Retina (tissue), 1 donor: ENCODE measurements around the gene CCDC178.
"Not testable (repeated sequence)": the region's sequence is repeated elsewhere in the genome, so short reads cannot be mapped to it uniquely, and the experiment has no call there.

Source experiments
- DNase-seq: peaks from one replicate; pipeline ENCODE4 v3.0.0-alpha.2; 2016

CCDC178 gene

DNA sequence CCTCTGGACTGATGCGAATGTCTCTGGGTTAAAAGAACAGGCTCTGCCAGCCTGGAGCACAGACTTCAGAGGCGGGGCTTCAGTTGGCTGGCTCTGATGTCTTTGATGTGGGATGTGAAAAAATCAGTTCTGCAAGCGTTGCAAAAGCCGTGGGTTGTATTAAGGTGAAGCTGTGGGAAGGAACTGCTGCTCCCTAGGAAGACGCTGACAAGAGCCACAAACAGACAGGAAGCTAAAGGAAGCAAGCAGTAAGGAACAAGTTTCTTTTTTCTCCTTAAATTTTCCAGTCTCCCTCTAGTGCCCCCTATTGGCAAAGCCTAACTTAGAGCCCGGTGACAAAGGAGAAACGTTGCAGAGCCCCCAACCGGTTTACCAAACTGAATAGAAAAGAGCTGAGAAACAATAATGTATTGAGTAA is 239.0 kb downstream of the CCDC178 start:
- DNase-seq: peak; percentile 56

DNA sequence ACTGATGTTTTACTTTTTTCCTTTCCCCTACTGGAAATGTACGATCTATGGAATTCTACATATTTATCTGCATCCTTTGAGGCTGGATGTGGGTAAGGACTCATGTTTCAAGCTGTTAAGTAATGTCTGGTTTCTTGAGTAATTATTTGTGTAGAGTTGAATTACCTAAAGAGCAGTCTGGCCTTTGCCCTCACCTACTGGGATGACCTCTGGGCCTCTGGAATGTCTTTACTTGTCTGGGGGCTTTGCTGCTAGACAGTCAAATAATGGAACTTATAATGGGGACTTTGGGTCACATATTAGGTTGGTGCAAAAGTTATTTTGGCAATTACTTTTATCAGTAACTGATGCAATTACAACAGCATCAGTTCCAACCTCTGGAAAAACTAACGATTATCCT is 244.7 kb downstream of the CCDC178 start:
- DNase-seq: no peak

DNA sequence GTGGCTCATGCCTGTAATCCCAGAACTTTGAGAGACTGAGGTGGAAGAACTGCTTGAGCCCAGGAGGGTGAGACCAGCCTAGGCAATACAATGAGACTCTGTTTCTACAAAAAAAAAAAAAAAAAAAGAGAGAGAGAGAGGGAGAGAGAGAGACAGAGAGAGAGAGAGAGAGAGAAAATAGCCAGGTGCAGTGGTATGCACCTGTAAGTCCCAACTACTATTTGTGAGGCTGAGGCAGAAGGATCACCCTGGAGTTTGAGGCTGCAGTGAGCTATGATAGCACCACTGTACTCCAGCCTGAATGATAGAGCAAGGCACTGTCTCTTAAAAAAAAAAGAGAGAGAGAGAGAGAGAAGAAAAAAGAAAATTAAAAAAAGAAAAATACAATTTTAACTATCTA is 245.7 kb downstream of the CCDC178 start:
- DNase-seq: no peak

DNA sequence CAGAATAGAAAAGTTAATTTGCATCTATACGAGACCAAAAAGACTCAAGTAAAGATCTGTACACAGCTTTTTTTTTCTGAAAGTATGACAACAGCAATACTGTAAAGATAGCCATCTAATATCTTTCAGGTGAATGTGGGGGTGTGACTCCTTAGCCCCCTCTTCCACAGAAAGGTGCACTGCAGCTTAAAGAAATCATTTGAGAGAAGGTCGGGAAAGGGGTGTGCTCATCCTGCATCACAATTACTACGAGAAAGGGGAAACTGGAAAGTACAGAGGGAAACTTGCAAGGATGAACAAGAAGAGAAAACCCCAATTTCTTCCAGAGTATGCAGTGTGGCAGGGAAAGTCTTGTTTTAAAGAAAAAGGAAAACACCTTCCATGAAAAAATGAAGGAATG is 255.6 kb downstream of the CCDC178 start:
- no peak for DNase-seq

DNA sequence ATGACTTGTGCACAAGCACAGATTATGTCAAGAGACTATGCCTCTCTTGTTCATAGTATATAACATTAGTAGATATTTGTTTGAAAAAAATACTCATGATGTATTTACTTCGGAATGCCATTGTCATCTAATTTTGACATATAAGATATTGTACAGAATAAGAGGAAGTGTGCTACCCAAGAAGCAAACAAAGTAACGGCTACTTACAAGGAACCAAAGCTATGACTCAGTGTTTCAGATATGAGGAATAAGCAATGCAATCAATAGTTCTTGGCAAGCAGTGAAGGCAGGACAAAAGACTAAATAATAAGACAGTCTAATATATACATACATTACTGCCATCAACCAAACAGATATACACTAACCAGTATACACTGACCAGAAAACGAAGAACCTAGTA is 256.3 kb downstream of the CCDC178 start:
- no peak for DNase-seq

DNA sequence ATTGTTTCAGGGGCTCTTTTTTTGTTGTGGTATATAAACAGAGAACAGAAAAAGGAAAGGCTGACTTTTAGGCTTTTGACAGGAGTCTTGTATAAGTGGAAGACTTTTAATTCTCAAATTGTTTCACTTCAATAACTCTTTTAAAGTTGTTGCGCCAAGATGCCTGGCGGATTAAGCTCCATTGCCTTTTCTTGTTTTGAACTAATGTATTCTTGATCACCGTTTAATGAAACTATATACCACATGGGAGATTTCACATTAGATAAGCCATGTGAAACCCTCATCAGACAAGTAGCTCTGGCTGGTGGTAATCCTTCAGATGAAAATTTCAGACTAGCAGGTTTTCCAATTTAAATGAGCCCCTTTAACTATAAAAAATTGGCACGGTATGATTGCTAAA is 257.4 kb downstream of the CCDC178 start:
- peak; percentile 21 for DNase-seq

DNA sequence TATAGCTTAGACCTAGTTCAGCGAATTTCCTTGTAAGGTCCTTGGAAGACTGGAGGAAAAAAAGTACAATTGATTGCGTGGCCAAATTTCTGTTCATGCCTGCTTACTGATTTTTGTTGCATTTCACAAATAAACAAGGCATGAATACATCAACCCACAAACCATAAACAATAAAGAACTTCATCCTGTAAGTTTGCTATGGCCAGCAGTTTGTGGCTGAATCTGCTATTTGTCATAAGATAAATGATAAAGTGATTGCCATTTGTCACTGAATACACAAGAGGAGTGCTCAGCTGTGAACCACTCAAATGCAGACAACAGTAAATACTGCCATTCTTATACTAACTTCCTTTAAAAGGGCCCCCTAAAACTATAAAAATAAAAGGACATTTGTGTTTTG is 259.5 kb downstream of the CCDC178 start:
- DNase-seq: no peak

DNA sequence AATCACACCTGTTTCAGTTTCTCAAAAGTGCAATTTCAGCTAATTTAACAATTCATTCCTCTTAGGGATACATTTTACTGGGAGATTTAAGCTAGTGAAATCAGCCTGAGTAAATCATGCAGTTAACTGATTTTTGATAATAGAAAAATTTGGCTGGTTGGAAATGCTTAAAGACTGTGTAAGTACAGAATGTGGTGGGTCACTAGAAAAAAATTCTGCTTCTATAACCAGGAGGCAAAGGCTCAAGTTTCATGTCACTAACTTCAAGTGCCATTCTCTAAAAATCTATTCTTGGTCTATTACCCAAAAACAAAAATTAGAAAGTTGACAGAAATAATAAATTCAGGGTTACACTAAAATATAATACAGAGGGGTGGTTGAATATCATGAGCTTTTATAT is 271.3 kb downstream of the CCDC178 start:
- DNase-seq: no peak

DNA sequence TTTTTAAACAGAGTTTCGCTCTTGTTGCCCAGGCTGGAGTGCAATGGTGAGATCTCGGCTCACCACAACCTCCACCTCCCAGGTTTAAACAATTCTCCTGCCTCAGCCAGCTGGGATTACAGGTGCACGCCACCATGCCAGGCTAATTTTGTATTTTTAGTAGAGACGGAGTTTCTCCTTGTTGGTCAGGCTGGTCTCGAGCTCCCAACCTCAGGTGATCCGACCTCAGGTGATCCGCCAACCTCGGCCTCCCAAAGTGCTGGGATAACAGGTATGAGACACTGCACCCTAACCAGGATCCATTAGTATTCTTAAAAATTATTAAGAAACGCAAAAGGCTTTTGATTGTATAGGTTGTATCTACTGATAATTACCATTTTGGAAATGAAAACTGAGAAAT is 276.4 kb downstream of the CCDC178 start:
- not testable (repeated sequence) for DNase-seq

DNA sequence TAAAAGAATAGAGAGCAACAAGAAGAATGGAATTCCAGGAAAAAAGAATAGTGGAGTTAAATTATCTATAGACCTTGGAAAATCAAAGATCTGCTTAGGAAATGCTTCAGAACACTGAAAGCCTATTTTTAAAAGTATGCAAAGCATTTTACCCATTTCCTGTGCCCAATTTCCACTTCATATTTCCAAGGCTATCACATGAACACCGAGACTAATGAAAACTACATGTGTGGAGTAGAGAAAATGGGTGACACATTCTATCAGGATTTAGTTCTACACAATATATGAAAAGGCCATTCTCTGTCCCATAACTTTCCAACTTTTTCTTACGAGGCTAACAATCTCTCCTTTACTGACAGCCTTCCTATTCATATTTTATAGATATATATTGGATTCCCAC is 279.4 kb downstream of the CCDC178 start:
- no peak for DNase-seq

DNA sequence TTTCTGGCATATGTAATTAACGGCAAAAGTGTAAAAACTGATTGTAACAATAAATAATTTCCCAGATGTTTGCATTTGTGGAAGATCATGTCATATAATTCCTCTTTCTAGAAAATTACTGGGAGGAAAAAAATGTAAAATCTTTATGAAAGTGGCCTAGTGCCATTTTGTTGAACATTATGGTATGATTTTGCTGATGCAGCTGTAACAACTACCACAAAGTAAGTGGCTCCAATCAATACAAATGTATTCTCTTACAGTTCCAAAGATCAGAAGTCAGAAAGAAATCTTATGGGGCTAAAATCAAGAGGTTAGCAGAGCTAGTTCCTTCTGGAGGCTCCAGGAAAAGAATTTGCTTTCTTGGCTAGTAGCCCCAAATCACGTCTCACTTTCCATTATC is 281.4 kb downstream of the CCDC178 start:
- no peak for DNase-seq

DNA sequence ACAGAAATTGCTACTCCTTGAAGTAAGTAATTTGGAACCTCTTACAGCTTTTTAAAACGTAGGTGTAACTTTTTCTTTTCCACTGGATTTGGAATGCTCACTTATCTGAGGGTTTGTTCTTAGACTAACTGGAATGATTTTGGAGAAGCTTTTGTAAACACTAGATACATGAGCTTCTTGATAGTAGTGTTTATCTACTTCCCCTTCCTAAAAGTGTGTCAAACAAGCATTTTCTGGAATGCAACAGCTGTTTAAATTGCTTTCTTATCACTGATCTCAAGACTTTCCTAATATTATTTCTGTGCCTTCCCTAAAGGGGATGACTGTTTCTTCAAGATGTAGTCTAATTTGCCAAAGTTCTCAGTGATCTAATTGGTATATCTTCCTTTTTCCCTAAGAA is 282.6 kb downstream of the CCDC178 start:
- no peak for DNase-seq

DNA sequence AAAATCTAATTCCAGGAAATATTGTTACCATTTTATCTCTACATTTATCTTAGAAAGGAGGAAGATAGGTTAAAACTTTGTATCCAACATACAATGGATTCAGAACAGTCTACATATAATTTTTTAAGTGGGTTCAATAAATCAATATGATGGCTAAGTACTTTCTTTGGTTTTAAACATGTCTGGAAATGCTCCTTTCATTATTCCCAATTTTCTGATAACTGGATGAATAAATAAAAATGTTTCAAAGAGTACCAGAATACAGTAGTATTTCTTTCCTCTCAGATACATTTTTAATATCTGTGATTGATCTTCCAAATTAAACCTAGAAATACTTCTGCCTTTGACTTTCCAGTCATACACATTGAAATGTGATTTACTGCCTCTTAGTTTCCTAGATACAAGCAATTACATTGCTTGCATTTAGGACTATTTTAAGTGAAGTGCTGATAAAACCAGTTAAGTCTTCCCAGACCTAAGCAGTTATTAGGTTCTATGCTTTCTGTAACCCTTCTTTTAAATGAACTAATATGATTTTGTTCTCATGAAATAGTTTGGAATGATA is 283.5 kb downstream of the CCDC178 start:
- DNase-seq: no peak

DNA sequence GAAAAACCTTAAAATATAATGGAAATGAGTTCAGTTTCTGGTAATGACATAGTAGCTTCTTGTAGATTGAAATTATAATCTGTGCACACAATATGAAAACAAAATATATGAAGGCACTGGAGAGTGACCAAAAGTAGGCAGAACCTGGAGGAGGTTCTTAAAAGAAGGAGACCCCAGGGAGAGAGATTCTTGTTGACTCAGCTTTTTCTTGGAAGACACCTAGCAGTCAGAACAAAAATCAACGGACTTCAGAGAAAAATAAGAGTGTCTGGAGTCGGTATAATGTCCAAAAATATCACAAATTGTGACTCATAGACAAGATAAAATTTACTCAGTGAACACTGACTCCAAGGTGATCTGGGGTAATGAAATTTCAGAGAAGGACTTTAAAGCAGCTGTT is 286.5 kb downstream of the CCDC178 start:
- no peak for DNase-seq

DNA sequence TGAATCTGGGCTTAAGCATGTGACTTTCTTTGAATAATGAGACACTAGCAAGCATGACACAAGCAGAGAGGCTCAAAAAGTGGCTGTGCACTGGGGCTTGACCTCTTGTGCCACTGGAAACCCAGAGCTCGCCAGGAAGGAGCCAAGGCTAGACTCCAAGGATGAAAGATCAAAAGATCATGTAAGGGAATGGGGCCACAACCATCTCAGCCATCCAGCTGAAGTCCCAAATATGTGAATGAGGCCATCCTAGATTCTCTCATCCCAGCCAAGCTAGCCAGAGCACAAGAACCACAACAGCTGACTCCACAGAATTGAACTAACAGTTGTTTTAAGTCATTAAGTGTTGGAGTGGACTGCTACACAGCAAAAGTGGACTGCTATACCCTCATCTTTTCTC is 288.1 kb downstream of the CCDC178 start:
- DNase-seq: no peak

DNA sequence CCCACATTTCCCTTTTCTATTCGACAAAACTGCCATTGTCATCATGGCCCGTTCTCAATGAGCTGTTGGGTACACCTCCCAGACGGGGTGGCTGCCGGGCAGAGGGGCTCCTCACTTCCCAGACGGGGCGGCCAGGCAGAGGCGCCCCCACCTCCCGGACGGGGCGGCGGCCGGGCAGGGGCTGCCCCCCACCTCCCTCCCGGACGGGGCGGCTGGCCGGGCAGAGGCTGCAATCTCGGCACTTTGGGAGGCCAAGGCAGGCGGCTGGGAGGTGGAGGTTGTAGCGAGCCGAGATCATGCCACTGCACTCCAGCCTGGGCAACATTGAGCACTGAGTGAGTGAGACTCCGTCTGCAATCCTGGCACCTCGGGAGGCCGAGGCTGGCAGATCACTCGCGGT is 292.7 kb downstream of the CCDC178 start:
- DNase-seq: not testable (repeated sequence)

DNA sequence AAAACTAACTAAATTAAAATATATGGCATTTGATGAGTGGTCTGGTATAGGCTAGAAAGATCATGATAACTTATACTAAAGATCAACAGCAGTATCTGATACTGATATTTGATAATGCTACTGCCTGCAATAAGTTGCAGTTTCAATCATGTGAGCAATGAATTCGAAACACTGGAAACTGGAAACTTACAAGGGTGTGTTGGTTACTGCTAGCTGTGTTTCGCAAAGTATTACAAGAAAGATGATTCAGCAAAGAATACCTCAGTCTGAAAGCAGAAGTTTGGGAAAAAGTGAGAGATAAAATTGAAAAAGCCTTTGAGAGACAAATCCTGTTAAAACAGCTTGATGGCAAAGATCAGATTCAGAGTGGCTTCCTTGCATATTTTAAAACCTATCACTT is 294.5 kb downstream of the CCDC178 start:
- no peak for DNase-seq

DNA sequence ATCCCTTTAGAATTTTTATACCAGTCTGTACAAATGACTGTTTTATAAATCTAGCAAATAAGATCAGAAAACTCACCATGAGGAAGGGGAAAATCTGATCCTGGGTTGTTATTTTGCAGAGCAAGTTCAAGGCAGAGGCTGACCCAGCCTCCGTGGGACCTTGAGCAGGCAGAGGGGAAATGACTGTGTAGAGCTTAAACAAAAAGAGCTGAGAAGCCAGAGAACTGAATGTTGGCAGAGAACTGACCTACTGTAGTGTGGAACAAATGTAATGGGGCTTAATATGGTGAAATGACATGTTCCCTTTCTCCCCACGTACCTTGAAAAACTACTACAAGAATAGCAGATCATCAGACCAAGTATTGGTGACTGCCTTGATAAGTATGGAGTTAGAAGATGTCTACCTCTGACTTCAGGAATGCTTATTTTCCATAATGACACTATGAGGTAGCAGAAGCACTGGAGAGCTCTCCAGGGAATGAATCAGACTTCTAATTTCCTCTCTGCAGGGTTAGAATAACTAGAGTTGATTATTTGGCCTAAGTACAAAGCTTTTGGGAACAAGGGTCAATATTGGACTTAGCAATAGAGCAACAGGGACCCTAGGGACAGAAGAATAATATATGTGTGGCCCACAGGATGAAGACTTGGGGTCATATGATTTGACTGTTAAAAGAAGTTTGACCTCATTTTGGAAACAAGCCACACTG is 304.4 kb downstream of the CCDC178 start:
- DNase-seq: no peak

DNA sequence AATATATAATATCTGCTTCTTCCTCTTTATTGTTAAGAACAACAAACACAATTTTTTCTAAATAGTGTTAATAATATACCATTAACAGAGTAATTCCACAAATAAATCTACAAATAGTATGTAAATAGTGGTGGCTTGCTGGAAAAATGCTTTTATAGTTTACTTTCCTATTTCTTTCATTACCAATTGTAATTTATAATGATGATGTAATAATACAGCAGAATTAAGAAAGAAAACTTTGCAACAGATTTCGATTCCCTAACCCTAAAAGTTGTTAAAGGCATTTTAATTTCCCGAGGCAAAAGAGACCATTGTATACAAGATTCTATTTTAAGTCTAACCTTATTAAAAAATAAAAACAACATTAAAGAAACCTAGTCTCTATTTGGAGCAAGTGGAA is 307.9 kb downstream of the CCDC178 start:
- DNase-seq: no peak

DNA sequence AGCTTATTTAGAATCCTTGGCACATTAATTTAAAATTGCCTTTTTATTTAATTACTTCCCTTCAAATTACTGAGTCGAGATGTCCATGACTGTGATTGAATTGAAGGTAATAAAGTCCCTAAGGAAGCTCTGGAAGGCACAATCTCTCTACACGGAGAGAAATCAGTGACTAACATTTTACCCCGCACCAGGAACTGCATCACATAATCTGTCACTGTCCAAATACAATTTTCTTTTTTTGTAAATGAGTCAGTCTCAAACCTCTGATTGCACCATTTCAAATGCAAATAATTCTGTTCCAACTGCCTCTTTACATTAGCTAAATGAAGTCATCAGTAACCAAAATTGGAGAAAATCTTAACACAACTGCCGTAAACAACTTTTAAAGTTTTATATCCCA is 311.9 kb downstream of the CCDC178 start:
- DNase-seq: no peak

DNA sequence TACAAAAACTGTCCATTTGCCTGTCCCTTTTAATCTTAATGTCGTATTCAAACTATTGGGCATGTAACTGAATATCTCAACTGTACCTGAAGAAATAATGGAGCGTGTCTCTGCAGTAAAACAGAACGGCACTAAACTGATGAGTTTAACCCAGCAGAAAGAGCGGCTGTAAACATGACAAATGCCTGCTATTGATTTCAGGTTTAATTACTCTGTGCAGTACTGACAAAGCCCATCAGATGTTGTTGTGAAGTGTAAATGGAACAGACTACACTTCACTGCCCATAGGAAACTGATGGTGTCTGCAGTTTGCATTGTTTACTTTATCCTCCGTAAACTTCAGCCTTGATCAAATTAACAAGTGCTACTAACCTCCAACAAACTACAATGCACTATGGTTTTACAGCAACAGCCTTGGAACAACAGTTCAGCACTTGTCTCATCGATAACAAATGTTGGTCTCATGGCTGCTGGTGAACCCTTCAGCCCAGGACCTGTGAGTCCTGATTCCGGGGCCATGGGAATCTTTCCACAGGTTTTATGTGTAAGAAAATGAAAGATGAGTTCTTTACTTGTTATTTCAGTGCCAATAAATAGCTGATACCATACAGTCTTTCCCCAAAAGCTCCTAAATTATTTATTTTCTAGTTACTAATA is 316.5 kb downstream of the CCDC178 start:
- no peak for DNase-seq

DNA sequence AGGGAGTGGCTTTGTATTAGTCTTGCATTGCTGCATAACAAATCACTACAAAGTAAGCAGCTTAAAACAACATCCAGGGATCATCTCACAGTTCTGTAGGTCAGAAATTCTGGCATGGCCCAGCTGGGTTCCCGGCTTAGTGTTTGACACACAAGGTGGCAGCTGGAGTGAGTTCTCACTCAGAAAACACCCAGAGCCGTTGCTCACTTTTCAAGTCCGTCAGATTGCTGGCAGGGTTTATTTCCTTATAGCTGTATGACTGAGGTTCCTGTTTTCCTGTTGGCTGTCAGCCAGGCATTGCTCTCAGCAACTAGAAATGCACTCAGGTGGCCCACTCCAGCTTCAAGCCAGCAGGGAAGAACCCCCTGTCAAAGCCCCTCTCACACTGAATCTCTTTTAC is 324.1 kb downstream of the CCDC178 start:
- DNase-seq: no peak

DNA sequence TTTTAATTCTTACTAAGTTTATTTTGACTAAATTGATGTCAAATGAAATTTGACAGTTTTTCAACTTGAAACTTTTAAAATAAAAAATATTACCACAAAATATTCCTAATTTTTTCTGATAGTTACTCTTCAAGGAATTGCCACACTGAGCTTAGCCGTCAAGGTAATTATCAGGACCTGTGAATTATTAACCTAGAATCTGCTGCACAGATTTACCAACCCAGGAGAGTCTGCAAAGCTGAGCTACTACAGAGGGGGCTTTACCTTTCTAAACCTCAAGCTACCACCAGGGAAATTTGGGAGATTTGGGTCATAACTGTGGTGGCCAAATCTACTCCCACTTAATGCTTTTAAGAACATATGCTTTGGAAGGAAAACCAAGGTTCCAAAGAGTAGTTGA is 324.6 kb downstream of the CCDC178 start:
- DNase-seq: no peak

DNA sequence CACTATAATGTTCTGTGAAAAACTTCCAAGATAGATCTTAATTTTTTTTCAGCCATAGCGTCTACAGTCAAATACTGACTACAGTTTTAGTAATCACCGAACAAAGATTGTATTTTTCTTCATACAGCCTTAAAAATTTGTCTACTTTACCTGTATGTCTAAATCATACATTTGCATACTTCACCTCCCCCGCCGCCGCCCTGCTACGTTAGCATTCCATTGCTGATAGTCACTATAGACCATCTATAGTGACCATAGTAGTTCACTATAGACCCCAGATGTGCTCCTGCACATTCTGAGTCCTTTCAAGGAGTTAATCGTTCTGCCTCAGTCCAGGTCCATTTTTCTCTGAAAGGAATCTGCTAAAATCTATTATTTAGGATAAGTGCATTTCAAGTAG is 325.0 kb downstream of the CCDC178 start:
- no peak for DNase-seq

DNA sequence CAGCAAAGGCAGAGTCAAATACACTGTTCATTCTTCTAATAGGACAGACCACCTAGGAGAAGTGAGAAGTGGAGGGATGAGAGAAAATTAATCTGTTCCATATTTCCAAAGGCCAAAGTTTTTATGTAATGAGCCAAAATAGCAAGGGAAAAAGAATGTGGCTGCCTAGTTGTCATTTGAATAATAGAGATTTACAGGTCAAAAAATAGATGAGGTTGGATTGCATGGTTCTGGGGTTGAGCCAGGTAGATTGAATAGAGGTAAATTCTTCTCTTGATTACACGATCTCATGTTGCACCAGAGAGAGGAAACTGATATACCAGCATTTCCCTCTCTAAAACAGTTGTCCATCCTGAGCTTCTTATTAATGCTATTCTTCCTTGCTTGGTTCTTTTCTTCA is 325.8 kb downstream of the CCDC178 start:
- DNase-seq: no peak
